GM18498 (cell line): Measurements from ENCODE around the gene ABCE1.

Experiments used
- ATAC-seq: cut with Tn5 transposase; IDR thresholded peaks from one replicate; pipeline ENCODE4 v1.9.1; 2021; ENCODE audit warnings: mild to moderate bottlenecking, moderate library complexity; ENCODE audit not compliant: unreplicated experiment

ABCE1 gene

DNA sequence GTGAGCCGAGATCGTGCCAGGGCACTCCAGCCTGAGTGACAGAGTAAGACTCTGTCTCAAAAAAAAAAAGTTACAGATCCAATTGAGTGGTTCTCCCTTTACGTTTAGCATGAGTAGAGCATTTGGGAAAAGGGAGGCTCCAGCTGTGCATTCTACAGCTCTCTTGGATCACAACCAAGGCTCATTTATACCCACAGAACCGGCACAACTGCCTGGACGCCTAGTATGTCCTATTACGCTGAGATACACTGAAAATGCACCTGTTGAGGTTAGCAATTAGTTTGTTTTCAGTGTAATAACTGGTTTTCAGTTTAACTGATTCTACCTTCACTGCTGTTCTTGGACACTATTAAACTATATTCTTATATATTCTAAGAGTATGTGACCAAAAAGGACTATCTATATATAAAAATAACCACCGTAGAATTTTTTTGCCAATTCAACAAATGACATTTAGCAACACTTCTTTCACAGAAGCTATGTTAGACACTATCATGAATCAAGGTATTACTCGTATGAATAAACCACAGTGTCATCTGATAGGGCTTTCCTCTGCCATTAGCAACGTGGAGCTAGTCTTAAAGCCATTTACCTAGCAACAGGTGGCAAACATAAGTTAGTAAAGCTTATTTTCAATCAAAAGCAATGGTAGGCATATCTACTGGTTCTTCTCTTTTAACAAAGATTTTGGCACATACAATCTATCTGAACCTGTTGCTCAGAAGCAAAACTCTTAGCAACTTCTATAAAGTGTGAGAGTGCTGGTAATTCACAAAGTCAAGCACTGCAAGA lies 78.7 kb downstream of the ABCE1 start:
- ATAC-seq, result no peak

DNA sequence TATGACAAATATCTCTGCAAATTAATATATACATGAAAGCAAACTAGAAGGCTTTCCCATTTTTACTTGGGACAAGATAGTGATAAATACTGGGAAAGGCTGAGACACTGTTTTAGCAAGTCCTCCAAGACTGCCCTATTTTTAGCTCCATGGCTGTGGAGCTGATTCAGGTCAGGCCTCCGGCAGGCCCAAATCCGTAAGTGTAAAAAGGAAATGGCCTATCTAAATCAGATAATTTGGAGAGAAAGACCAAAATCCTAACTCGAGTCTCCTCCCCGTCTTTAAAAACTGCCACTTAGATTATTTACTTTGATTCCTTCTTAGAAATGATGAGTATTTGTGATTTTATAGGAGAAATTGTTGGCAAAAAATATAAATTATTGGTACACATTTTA lies 79.4 kb downstream of the ABCE1 start:
- ATAC-seq, result no peak

DNA sequence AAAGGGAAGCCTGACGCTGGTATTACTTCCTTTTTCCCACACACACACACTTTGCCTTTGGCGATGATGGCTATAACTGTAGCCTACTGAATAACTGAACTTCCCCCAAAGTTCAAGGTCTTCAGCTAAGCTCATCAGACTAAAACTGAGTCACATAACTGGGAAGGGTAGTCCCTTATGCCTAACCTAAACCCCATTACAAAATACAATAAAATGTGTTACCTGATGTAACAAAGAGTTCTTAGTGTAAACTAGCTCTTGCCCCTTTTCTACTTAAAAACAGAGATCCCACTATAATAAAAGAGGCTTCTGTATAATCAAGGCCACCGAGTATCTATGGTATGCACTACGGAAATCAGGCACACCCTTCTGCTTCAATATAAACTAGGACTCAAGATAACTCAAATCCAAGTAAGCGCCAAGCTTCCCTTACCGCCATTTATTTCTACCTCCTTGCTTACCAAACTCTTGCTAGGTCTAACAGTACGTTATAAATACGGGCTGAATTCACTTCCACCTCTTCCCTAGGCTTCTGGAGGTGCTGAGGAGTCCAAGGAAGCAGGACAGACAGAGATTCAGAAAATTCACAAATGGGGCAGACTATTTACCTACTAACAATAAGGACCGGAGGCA lies 79.9 kb downstream of the ABCE1 start:
- ATAC-seq, result no peak

DNA sequence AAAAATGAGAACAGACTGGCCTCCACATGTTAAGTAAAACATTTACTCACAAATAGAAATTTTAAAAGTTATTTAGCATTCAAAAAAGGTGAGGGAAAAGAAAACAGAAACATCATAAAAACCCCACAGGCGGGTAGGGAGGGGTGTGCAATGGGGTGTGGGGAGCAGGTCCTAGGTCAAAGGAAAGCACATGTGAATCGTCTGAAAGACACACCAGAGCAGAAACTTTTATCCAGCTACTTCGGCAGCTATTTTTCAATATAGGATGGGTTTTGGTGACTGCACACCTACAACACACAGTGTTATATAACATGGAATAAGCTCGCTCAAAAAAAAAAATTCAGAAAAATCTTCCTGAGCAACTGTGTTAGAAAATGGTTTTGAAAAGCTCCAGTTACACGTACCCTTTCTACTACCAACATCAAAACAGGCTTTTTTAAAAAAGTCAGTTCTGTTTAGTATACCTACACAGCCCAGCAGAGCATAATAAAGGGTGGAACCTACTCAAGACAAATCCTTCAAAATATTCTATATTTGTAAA lies 80.7 kb downstream of the ABCE1 start:
- no peak for ATAC-seq
